ENCODE results near the gene TIMP2. TPM values are rescaled to one million over a fixed set of nuclear protein-coding genes. Genes with fewer than 3 reads are reported as not detected.

TIMP2 gene
- total and polyA plus RNA-seq, 2 of the 8 experiments (the other 6 are each of a cell fraction or from before 2014, with no cell fraction given), result 18.2 to 43.3 TPM

DNA sequence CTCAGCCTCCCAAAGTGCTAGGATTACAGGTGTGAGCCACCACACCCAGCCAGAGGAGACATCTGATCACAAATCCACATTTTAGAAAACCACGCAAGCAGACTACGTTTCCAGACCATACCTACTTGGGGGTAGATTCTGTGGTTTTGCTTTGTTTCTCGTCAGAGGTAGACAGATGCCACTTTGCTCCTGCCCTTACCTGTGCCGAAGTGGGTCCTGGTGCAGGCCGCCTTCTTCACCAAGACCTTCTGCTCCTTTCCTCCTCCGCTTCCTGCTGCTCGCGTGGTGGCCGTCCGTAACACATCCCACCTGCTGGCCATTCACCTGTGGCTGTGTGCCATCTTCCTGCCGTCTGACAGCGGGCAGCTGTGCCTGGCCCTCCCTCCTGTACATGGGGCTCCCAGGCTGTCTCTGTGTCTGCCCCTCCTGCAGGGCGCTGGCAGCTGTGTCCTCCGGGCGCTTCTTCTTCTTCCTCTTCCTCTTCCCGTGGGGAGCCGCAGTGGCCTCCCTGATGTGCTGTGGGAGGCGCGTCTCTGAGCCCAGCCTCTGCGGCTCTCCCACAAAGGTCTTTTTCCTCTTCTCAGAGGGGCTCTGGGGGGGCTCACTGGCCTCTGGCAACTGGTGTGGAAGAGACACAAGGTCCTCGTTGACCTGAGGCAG is 121.9 kb downstream of the TIMP2 start:
- H4K5ac ChIP-seq (ENCODE audit: insufficient read length, low read depth, low read length), result no peak overlapping the region
- H2AK5ac ChIP-seq (ENCODE audit: low read depth, low read length), result no peak overlapping the region
- H3K56ac ChIP-seq (replicated peaks; ENCODE audit: insufficient read length, low read depth, low read length), result no peak overlapping the region
- no peak overlapping the region for H3K27ac ChIP-seq (ENCODE audit: low read depth, low read length)
- ChIA-PET CTCF (ENCODE audit: partially characterized antibody) (interaction anchor here (0.6 kb wide), 1 partner anchor 39 kb away, joined by 3 read pairs; no protein-coding TSS in a partner anchor), POLR2A (ENCODE audit: partially characterized antibody) (no interaction called here)
- no peaks in the 10 kb centered on the region; a peak in 1 of 7 replicates for H3K27me3 ChIP-seq (replicated peaks in 1 of 4; ENCODE audit: control insufficient read depth in 3 of 4, extremely low read depth in 1 of 4, insufficient read depth in 3 of 4, low read length in 3 of 4)
- no peak for TF ChIP-seq MAFK (IDR thresholded peaks at IDR 0.05; ENCODE audit: low read depth, low read length)
- no peak overlapping the region for H3K4me3 ChIP-seq (ENCODE audit: extremely low read depth in 1 of 4, insufficient read depth in 2 of 4, low read depth in 3 of 4, low read length in 4 of 4)
- H3K23ac ChIP-seq (ENCODE audit: insufficient read length), result no peak overlapping the region
- no peak overlapping the region for H3K18ac ChIP-seq (ENCODE audit: extremely low read depth, low read length)
- no peak overlapping the region for H4K91ac ChIP-seq (replicated peaks; ENCODE audit: insufficient read length, low read length)
- no peaks in the 10 kb centered on the region for H3K23me2 ChIP-seq (ENCODE audit: low read depth, low read length)
- no peak overlapping the region for H2BK120ac ChIP-seq (replicated peaks; ENCODE audit: low read depth, low read length)
- no peak overlapping the region for H2AFZ ChIP-seq (ENCODE audit: low read length)
- no peak overlapping the region for H2BK15ac ChIP-seq (ENCODE audit: low read length)
- H2BK5ac ChIP-seq (ENCODE audit: low read depth, low read length), result no peak overlapping the region
- H3K79me2 ChIP-seq (ENCODE audit: control insufficient read depth in 1 of 2, insufficient read depth in 2 of 2, low read length in 2 of 2), result no peaks in the 10 kb centered on the region
- no peaks in the 10 kb centered on the region for H3K9me3 ChIP-seq (ENCODE audit: insufficient read depth in 2 of 2, low read depth in 1 of 2, low read length in 1 of 2)
- peaks cover 31 to 63% (median 56%) of the 10 kb centered on the region in 4 experiments for H3K36me3 ChIP-seq (ENCODE audit: control insufficient read depth in 2 of 4, insufficient read depth in 4 of 4, low read length in 3 of 4)
- H3K4ac ChIP-seq (replicated peaks; ENCODE audit: insufficient read length, low read depth, low read length), result no peak overlapping the region
- FAIRE-seq, result no peak
- H3K4me2 ChIP-seq (ENCODE audit: insufficient read depth in 1 of 2, low read depth in 2 of 2, low read length in 2 of 2), result no peak overlapping the region
- no peak overlapping the region for H3K9ac ChIP-seq (replicated peaks in 1 of 4; ENCODE audit: extremely low read depth in 1 of 4, low read depth in 3 of 4, low read length in 3 of 4)
- WGBS, 2 experiments (ENCODE audit: extremely low coverage in 1 of 2, insufficient coverage in 1 of 2, insufficient read length in 1 of 2, insufficient replicate concordance in 2 of 2, low coverage in 1 of 2, low lambda C conversion rate in 2 of 2, missing lambda C conversion rate in 1 of 2), result 97% methylated on average over 18 of the region's 21 CpGs; no CpG with 5 or more reads in 1 of the 2 experiments
- H3K79me1 ChIP-seq (ENCODE audit: low read depth, low read length), result peaks cover 6% of the 10 kb centered on the region; the same call in 1 of the 2 replicates
- no peak overlapping the region for H3K14ac ChIP-seq (ENCODE audit: insufficient read length)
- H2BK20ac ChIP-seq (ENCODE audit: low read length), result no peak overlapping the region
- H4K20me1 ChIP-seq (replicated peaks in 1 of 2; ENCODE audit: control insufficient read depth in 1 of 2, insufficient read depth in 2 of 2, low read length in 2 of 2), result peaks cover 16 to 19% of the 10 kb centered on the region in 2 experiments
- H2BK12ac ChIP-seq (ENCODE audit: low read depth, low read length), result no peak overlapping the region
- H4K8ac ChIP-seq (ENCODE audit: extremely low read depth, insufficient read depth, low read length), result no peak overlapping the region
- H3K4me1 ChIP-seq (replicated peaks in 1 of 4; ENCODE audit: control insufficient read depth in 3 of 4, insufficient read depth in 4 of 4, low read length in 3 of 4), result no peaks in the 10 kb centered on the region
- DNase-seq (ENCODE audit: low read depth in 1 of 2, low spot score in 2 of 2), result no peak

Other genes starting within 250 kb of the TIMP2 start
- gene CYTH1, start 143.1 kb downstream of the TIMP2 start, total RNA-seq (2021; fragmentation: NEBNext Ultra II Directional; extraction: Animal tissue kit (Norgen Biotek cat#: 25700)), result 14.7 and 14.8 TPM in 2 replicates
- gene CYTH1, start 143.1 kb downstream of the TIMP2 start, polyA plus RNA-seq (2011; rRNA removed), result 12.8 and 13.8 TPM in 2 replicates
- 65.8 and 67.7 TPM in 2 replicates for gene USP36, start 84.6 kb downstream of the TIMP2 start, total RNA-seq (2021; fragmentation: NEBNext Ultra II Directional; extraction: Animal tissue kit (Norgen Biotek cat#: 25700))
- 40.7 and 44.8 TPM in 2 replicates for gene USP36, start 84.6 kb downstream of the TIMP2 start, polyA plus RNA-seq (2011; rRNA removed)
- gene CEP295NL, start 22.2 kb downstream of the TIMP2 start, total RNA-seq (2021; fragmentation: NEBNext Ultra II Directional; extraction: Animal tissue kit (Norgen Biotek cat#: 25700)), result 1.4 and 2.0 TPM in 2 replicates
- 0.05 and 0.06 TPM in 2 replicates for gene CEP295NL, start 22.2 kb downstream of the TIMP2 start, polyA plus RNA-seq (2011; rRNA removed)
- 53.8 and 56.1 TPM in 2 replicates for gene LGALS3BP, start 54.5 kb upstream of the TIMP2 start, total RNA-seq (2021; fragmentation: NEBNext Ultra II Directional; extraction: Animal tissue kit (Norgen Biotek cat#: 25700))
- gene LGALS3BP, start 54.5 kb upstream of the TIMP2 start, polyA plus RNA-seq (2011; rRNA removed), result 61.6 and 87.5 TPM in 2 replicates
- 30.7 and 32.6 TPM in 2 replicates for gene CANT1, start 84.4 kb upstream of the TIMP2 start, total RNA-seq (2021; fragmentation: NEBNext Ultra II Directional; extraction: Animal tissue kit (Norgen Biotek cat#: 25700))
- gene CANT1, start 84.4 kb upstream of the TIMP2 start, polyA plus RNA-seq (2011; rRNA removed), result 23.0 and 28.3 TPM in 2 replicates
- gene C1QTNF1, start 98.8 kb upstream of the TIMP2 start, total RNA-seq (2021; fragmentation: NEBNext Ultra II Directional; extraction: Animal tissue kit (Norgen Biotek cat#: 25700)), result 2.5 and 3.5 TPM in 2 replicates
- 1.5 and 2.1 TPM in 2 replicates for gene C1QTNF1, start 98.8 kb upstream of the TIMP2 start, polyA plus RNA-seq (2011; rRNA removed)
- 30.6 and 36.1 TPM in 2 replicates for gene ENGASE, start 149.4 kb upstream of the TIMP2 start, total RNA-seq (2021; fragmentation: NEBNext Ultra II Directional; extraction: Animal tissue kit (Norgen Biotek cat#: 25700))
- 9.3 and 18.8 TPM in 2 replicates for gene ENGASE, start 149.4 kb upstream of the TIMP2 start, polyA plus RNA-seq (2011; rRNA removed)

Data from H1 (cell line).